ENCODE results near the gene ADORA2A.

DNA sequence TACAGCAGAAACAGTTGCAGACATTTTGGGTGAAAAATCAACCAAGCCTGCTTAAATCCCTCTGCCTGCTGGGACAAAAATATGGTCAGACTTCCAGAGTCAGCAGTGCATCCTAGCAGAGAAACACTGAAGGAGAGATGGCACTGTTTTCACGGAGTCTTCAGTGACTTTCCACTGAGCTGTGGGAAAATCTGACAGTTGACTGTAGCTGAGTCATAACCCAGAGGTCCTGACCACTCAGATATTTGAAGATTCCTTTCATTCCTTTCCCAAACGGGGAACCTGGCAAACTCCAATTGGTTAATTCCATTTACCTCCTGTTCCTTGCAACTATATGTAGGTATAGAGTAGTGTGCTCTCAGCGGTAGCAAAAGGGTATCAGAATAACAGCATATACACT, 46.8 kb downstream of the ADORA2A start:
- TF ChIP-seq SIN3A (IDR thresholded peaks at IDR 0.05; ENCODE audit: borderline replicate concordance, insufficient read depth, low read length) = no peak
- TF ChIP-seq POLR2AphosphoS5 (IDR thresholded peaks at IDR 0.05; ENCODE audit: low read depth, low read length) = no peak
- no peak for TF ChIP-seq FOXP2 (optimal IDR thresholded peaks at IDR 0.05; ENCODE audit: borderline replicate concordance, extremely low read depth, extremely low read length, insufficient read depth)

All from PFSK-1 (cell line).